ENCODE measurements around the gene SLC36A2.

SLC36A2 gene

GRCh38 chr5:151275803-151276202, 71.6 kb downstream of the SLC36A2 start:
- Histone ChIP-seq H3K27ac (ENCODE audit: insufficient read depth in 1 of 2, low read depth in 1 of 2, low read length in 2 of 2, poor library complexity in 1 of 2, severe bottlenecking in 2 of 2) (no peak overlapping the region), H3K9me3 (ENCODE audit: control extremely low read depth in 1 of 5, control insufficient read depth in 4 of 5, insufficient read depth in 2 of 5, low read depth in 1 of 5, low read length in 4 of 5) (no peaks in the 10 kb centered on the region), H3K4me1 (ENCODE audit: control extremely low read depth in 1 of 4, control insufficient read depth in 4 of 4, insufficient read depth in 4 of 4, low read length in 3 of 4) (peaks cover 0 to 4% (median 0%) of the 10 kb centered on the region in 4 experiments), H3K27me3 (replicated peaks in 2 of 5; ENCODE audit: control insufficient read depth in 4 of 5, insufficient read depth in 5 of 5, low read length in 4 of 5) (peaks cover 0 to 8% (median 0%) of the 10 kb centered on the region in 5 experiments), H3K36me3 (ENCODE audit: control insufficient read depth in 4 of 4, insufficient read depth in 4 of 4, low read length in 3 of 4) (no peaks in the 10 kb centered on the region), H3K4me3 (ENCODE audit: control insufficient read depth in 1 of 7, extremely low read depth in 1 of 7, insufficient read depth in 4 of 7, low read depth in 2 of 7, low read length in 6 of 7) (no peak overlapping the region)
- ChIA-PET POLR2A (no interaction called here), CTCF (no interaction called here)
- no peak for DNase-seq
- no CpG with 5 or more reads among the region's 2 CpGs for WGBS (ENCODE audit: insufficient coverage)

DNA sequence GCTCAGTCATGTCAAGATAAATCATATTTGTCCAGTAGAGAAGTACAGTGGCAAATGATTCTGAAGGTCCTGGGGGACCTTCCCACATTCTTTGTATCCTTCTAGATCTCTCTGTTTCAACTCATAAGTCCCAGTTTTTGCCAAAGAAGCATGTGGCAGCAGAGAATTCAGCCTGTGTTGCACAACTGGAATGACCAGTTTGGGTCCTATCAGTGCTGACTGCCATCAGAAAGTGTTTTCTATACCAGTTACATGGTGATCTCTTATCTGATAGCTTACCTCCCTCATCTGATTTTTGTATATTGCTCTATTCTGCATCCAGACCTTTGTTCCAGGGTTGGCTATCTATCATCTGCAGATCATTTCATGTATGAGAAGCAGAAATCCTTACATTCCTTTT, 72.7 kb downstream of the SLC36A2 start:
- H3K27ac ChIP-seq (ENCODE audit: insufficient read depth in 1 of 2, low read depth in 1 of 2, low read length in 2 of 2, poor library complexity in 1 of 2, severe bottlenecking in 2 of 2) = no peak overlapping the region
- peaks cover 0 to 4% (median 0%) of the 10 kb centered on the region in 4 experiments for H3K4me1 ChIP-seq (ENCODE audit: control extremely low read depth in 1 of 4, control insufficient read depth in 4 of 4, insufficient read depth in 4 of 4, low read length in 3 of 4)
- peaks cover 0 to 8% (median 0%) of the 10 kb centered on the region in 5 experiments for H3K27me3 ChIP-seq (replicated peaks in 2 of 5; ENCODE audit: control insufficient read depth in 4 of 5, insufficient read depth in 5 of 5, low read length in 4 of 5)
- POLR2A ChIA-PET = interaction anchor here (0.9 kb wide), 1 partner anchor 17 kb away, joined by 4 read pairs; no protein-coding TSS in a partner anchor
- H3K9me3 ChIP-seq (ENCODE audit: control extremely low read depth in 1 of 5, control insufficient read depth in 4 of 5, insufficient read depth in 2 of 5, low read depth in 1 of 5, low read length in 4 of 5) = no peaks in the 10 kb centered on the region
- DNase-seq = no peak
- H3K4me3 ChIP-seq (ENCODE audit: control insufficient read depth in 1 of 7, extremely low read depth in 1 of 7, insufficient read depth in 4 of 7, low read depth in 2 of 7, low read length in 6 of 7) = no peak overlapping the region
- CTCF ChIA-PET = interaction anchor here (1.2 to 1.3 kb wide), 2 partner anchors 22 to 47 kb away, joined by 3 to 4 read pairs; partner anchors contain the start of gene GM2A
- peaks cover 0 to 4% (median 2%) of the 10 kb centered on the region in 4 experiments for H3K36me3 ChIP-seq (ENCODE audit: control insufficient read depth in 4 of 4, insufficient read depth in 4 of 4, low read length in 3 of 4)

GRCh38 chr5:151271336-151271735, 76.0 kb downstream of the SLC36A2 start:
- no peaks in the 10 kb centered on the region for H3K9me3 ChIP-seq (ENCODE audit: control extremely low read depth in 1 of 5, control insufficient read depth in 4 of 5, insufficient read depth in 2 of 5, low read depth in 1 of 5, low read length in 4 of 5)
- H3K27ac ChIP-seq (ENCODE audit: insufficient read depth in 1 of 2, low read depth in 1 of 2, low read length in 2 of 2, poor library complexity in 1 of 2, severe bottlenecking in 2 of 2) = no peak overlapping the region
- peaks cover 0 to 4% (median 0%) of the 10 kb centered on the region in 4 experiments for H3K4me1 ChIP-seq (ENCODE audit: control extremely low read depth in 1 of 4, control insufficient read depth in 4 of 4, insufficient read depth in 4 of 4, low read length in 3 of 4)
- ChIA-PET CTCF (no interaction called here), POLR2A (no interaction called here)
- no peak overlapping the region for H3K4me3 ChIP-seq (ENCODE audit: control insufficient read depth in 1 of 7, extremely low read depth in 1 of 7, insufficient read depth in 4 of 7, low read depth in 2 of 7, low read length in 6 of 7)
- H3K27me3 ChIP-seq (replicated peaks in 2 of 5; ENCODE audit: control insufficient read depth in 4 of 5, insufficient read depth in 5 of 5, low read length in 4 of 5) = peaks cover 0 to 2% (median 0%) of the 10 kb centered on the region in 5 experiments
- peaks cover 2 to 27% (median 24%) of the 10 kb centered on the region in 4 experiments for H3K36me3 ChIP-seq (ENCODE audit: control insufficient read depth in 4 of 4, insufficient read depth in 4 of 4, low read length in 3 of 4)
- DNase-seq = peak in 2 of 3 donors; percentile 15 to 16

- peaks cover 0 to 2% (median 0%) of the 10 kb centered on the region in 5 experiments for H3K27me3 ChIP-seq (replicated peaks in 2 of 5; ENCODE audit: control insufficient read depth in 4 of 5, insufficient read depth in 5 of 5, low read length in 4 of 5)
- H3K36me3 ChIP-seq (ENCODE audit: control insufficient read depth in 4 of 4, insufficient read depth in 4 of 4, low read length in 3 of 4) = peaks cover 2 to 28% (median 26%) of the 10 kb centered on the region in 4 experiments
- no peaks in the 10 kb centered on the region for H3K9me3 ChIP-seq (ENCODE audit: control extremely low read depth in 1 of 5, control insufficient read depth in 4 of 5, insufficient read depth in 2 of 5, low read depth in 1 of 5, low read length in 4 of 5)
- POLR2A ChIA-PET = no interaction called here
- 100% methylated on average over 1 of the region's 1 CpG for WGBS (ENCODE audit: insufficient coverage)
- H3K4me1 ChIP-seq (ENCODE audit: control extremely low read depth in 1 of 4, control insufficient read depth in 4 of 4, insufficient read depth in 4 of 4, low read length in 3 of 4) = peaks cover 0 to 4% (median 0%) of the 10 kb centered on the region in 4 experiments
- H3K27ac ChIP-seq (ENCODE audit: insufficient read depth in 1 of 2, low read depth in 1 of 2, low read length in 2 of 2, poor library complexity in 1 of 2, severe bottlenecking in 2 of 2) = no peak overlapping the region
- no peak overlapping the region for H3K4me3 ChIP-seq (ENCODE audit: control insufficient read depth in 1 of 7, extremely low read depth in 1 of 7, insufficient read depth in 4 of 7, low read depth in 2 of 7, low read length in 6 of 7)
- peak in 2 of 3 donors; percentile 11 to 29 for DNase-seq
- CTCF ChIA-PET = no interaction called here
Measured at GRCh38 chr5:151270599-151270998, 76.8 kb downstream of the SLC36A2 start.

DNA sequence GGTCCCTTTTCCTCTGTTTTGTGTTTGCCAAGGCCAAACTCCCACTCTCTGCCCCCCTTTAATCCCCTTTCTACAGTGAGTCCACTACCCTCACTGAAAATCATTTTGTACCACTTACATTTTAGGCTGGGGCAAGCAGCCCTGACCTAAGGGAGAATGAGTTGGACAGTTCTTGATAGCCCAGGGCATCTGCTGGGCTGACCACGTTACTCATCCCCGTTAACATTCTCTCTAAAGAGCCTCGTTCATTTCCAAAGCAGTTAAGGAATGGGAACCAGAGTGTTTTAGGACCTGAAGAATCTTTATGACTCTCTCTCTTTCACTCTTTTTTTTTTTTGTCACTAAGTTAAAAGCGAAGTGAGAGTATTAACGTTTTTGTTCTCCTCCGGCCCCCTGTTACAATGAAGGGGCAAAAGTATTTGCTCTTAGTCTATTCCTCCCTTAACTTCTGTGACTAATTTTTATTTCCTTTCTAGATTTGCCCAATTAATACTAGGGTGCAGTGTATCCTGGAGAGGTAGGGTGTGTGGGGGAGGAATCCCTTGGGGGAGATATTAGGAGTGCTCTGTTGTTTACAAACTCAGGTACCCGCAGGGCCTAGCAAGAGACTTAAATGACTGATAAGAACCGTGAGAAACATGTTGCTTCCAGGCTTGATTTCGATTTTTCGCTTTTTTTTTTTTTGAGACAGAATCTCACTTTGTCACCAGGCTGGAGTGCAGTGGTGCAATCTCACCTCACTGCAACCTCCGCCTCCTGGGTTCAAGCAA, 79.7 kb downstream of the SLC36A2 start:
- H3K27me3 ChIP-seq (replicated peaks in 2 of 5; ENCODE audit: control insufficient read depth in 4 of 5, insufficient read depth in 5 of 5, low read length in 4 of 5) = no peaks in the 10 kb centered on the region
- H3K9me3 ChIP-seq (ENCODE audit: control extremely low read depth in 1 of 5, control insufficient read depth in 4 of 5, insufficient read depth in 2 of 5, low read depth in 1 of 5, low read length in 4 of 5) = no peaks in the 10 kb centered on the region
- ChIA-PET CTCF (no interaction called here), POLR2A (no interaction called here)
- no peak overlapping the region for H3K4me3 ChIP-seq (ENCODE audit: control insufficient read depth in 1 of 7, extremely low read depth in 1 of 7, insufficient read depth in 4 of 7, low read depth in 2 of 7, low read length in 6 of 7)
- WGBS (ENCODE audit: insufficient coverage) = 95% methylated on average over 8 of the region's 11 CpGs
- H3K36me3 ChIP-seq (ENCODE audit: control insufficient read depth in 4 of 4, insufficient read depth in 4 of 4, low read length in 3 of 4) = peaks cover 2 to 48% (median 34%) of the 10 kb centered on the region in 4 experiments
- H3K27ac ChIP-seq (ENCODE audit: insufficient read depth in 1 of 2, low read depth in 1 of 2, low read length in 2 of 2, poor library complexity in 1 of 2, severe bottlenecking in 2 of 2) = no peak overlapping the region
- H3K4me1 ChIP-seq (ENCODE audit: control extremely low read depth in 1 of 4, control insufficient read depth in 4 of 4, insufficient read depth in 4 of 4, low read length in 3 of 4) = peaks cover 0 to 4% (median 0%) of the 10 kb centered on the region in 4 experiments
- no peak for DNase-seq

Data from common myeloid progenitor, CD34-positive (primary cell).